Kidney (tissue), 14 donors: ENCODE data around the gene ARHGAP40. TPM values are rescaled to one million over a fixed set of nuclear protein-coding genes. Genes with fewer than 3 reads are reported as not detected.
"Not testable (repeated sequence)": the region's sequence is repeated elsewhere in the genome, so short reads cannot be mapped to it uniquely, and the experiment has no call there.

ENCODE experiments used
- DNase-seq, 5 donors: peaks; one replicate each; pipeline ENCODE4 v3.0.0-alpha.2; 2013 to 2020
- FAIRE-seq: peaks from 2 replicates; lab custom pipeline; 2012; peaks lifted over from hg19 to GRCh38; lab: Jason Lieb, UNC
- H3K27ac ChIP-seq, 2 donors: one replicate each; pipeline ENCODE4 v1.7.0; 2013; ENCODE audit warnings: low read depth in 2 of 2, low read length in 2 of 2, inconsistent platforms in 1 of 2
- H3K27me3 ChIP-seq: one replicate; pipeline ENCODE4 v1.7.1; 2013; ENCODE audit warnings: low read length, inconsistent platforms; ENCODE audit not compliant: control insufficient read depth, insufficient read depth
- H3K36me3 ChIP-seq, 3 donors: one replicate each; pipeline versions ENCODE4 v1.7.0 to v1.7.1; 2013; ENCODE audit warnings: low read length in 3 of 3, control low read depth in 1 of 3, inconsistent platforms in 1 of 3; ENCODE audit not compliant: insufficient read depth in 3 of 3, control insufficient read depth in 2 of 3
- H3K4me1 ChIP-seq, 3 donors: one replicate each; pipeline versions ENCODE4 v1.7.0 to v1.7.1; 2013; ENCODE audit warnings: low read length in 3 of 3, inconsistent platforms in 1 of 3, low read depth in 1 of 3; ENCODE audit not compliant: control insufficient read depth in 2 of 3, insufficient read depth in 2 of 3
- H3K4me3 ChIP-seq, 3 donors: one replicate each; pipeline versions ENCODE4 v1.7.0 to v1.8.1; 2013; ENCODE audit warnings: low read length in 3 of 3, control low read depth in 1 of 3, inconsistent platforms in 1 of 3
- H3K9ac ChIP-seq, 3 donors: one replicate each; pipeline versions ENCODE4 v1.7.0 to v1.7.1; 2013; ENCODE audit warnings: low read length in 3 of 3, control low read depth in 1 of 3, inconsistent platforms in 1 of 3
- H3K9me3 ChIP-seq, 3 donors: one replicate each; pipeline versions ENCODE4 v1.7.0 to v1.7.1; 2013; ENCODE audit warnings: low read length in 3 of 3, control low read depth in 1 of 3, inconsistent platforms in 1 of 3; ENCODE audit not compliant: control insufficient read depth in 2 of 3, insufficient read depth in 1 of 3
- CTCF ChIP-seq: IDR thresholded peaks from 3 replicates; pipeline ENCODE4 v1.5.1; 2012; ENCODE audit warnings: mild to moderate bottlenecking, moderate library complexity, borderline replicate concordance; ENCODE audit not compliant: insufficient read depth; ENCODE audit errors: extremely low read depth
- intact Hi-C: fragments of 100-400 bp; cut with DNase I; formaldehyde crosslinking; loops from one replicate; pipeline ENCODE4 v1.11.1; 2022
- polyA plus RNA-seq: library from polyadenylated mRNA; stranded (reverse); fragments of 350-450 nt; fragmentation: Illumina TruSeq; extraction: RNeasy Lipid Tissue Mini Kit (QIAGEN cat#74804); gene quantifications from one replicate; pipeline ENCODE4 v1.2.3, GENCODE V29; 2014; ENCODE audit warnings: low read depth, low replicate concordance; ENCODE audit not compliant: insufficient read depth
- total RNA-seq: library from RNA; stranded (reverse); fragmentation: NEBNext Ultra II Directional; extraction: Animal tissue kit (Norgen Biotek cat#: 25700); gene quantifications from one replicate; pipeline ENCODE4 v1.2.1, GENCODE V29; 2021
- donor health status: control.
- donor health status: control.
- donor health status: control.
- donor health status: control.
- donor health status: control.
- donor health status: DM: yes; HTN: yes; CAD: no.
- donor health status: Normal renal cell carcinoma (clear cell type).

The ARHGAP40 gene
- total and polyA plus RNA-seq, 2 donors from 2014 or later, result 1.3 to 20.2 TPM

GRCh38 chr20:38595886-38596285, 5.7 kb upstream of the ARHGAP40 start:
- H3K9ac ChIP-seq, H3K4me3 ChIP-seq, H3K4me1 ChIP-seq, H3K27ac ChIP-seq, intact Hi-C loops, FAIRE-seq, DNase-seq, H3K9me3 ChIP-seq, H3K36me3 ChIP-seq, H3K27me3 ChIP-seq: not testable (repeated sequence)

- no peak for TF ChIP-seq CTCF
- H3K27ac ChIP-seq, result peak overlapping the region; percentile 38 to 71
- no peak for FAIRE-seq
- no peaks in the 10 kb centered on the region for H3K27me3 ChIP-seq
- peak; percentile 46 to 96 (median 71) for DNase-seq
- no peak overlapping the region for H3K4me3 ChIP-seq
- peaks cover 0 to 13% (median 0%) of the 10 kb centered on the region in 3 donors for H3K4me1 ChIP-seq
- H3K9ac ChIP-seq, result no peak overlapping the region
- H3K36me3 ChIP-seq, result no peaks in the 10 kb centered on the region
- intact Hi-C loops, result no loop called here
- no peaks in the 10 kb centered on the region for H3K9me3 ChIP-seq
These were observed 2.2 kb upstream of the ARHGAP40 start for GRCh38 chr20:38599410-38599882.

- FAIRE-seq (no peak), DNase-seq (no peak)
- Histone ChIP-seq H3K9ac (no peak overlapping the region), H3K9me3 (no peaks in the 10 kb centered on the region), H3K36me3 (no peaks in the 10 kb centered on the region), H3K4me3 (no peak overlapping the region), H3K4me1 (peaks cover 0 to 13% (median 0%) of the 10 kb centered on the region in 3 donors), H3K27ac (peak overlapping the region; percentile 38 to 53), H3K27me3 (no peaks in the 10 kb centered on the region)
- intact Hi-C loops, result no loop called here
- no peak for TF ChIP-seq CTCF
These were observed 1.6 kb upstream of the ARHGAP40 start for GRCh38 chr20:38600057-38600456.

- no peak for DNase-seq
- no peak overlapping the region for H3K4me3 ChIP-seq
- no peaks in the 10 kb centered on the region for H3K27me3 ChIP-seq
- intact Hi-C loops, result no loop called here
- H3K36me3 ChIP-seq, result no peaks in the 10 kb centered on the region
- no peak for TF ChIP-seq CTCF
- H3K27ac ChIP-seq, result no peak overlapping the region
- H3K9ac ChIP-seq, result no peak overlapping the region
- no peak for FAIRE-seq
- H3K4me1 ChIP-seq, result peaks cover 0 to 13% (median 0%) of the 10 kb centered on the region in 3 donors
- H3K9me3 ChIP-seq, result no peaks in the 10 kb centered on the region
These were observed 574 bp downstream of the ARHGAP40 start for GRCh38 chr20:38602185-38602581.
